Mesenchymal stem cell (in vitro differentiated cells and primary cell): ENCODE results near the gene PSME2.
A peak's percentile ranks its signal among the peaks of the same experiment; 100 is the strongest.

Source experiments
- DNase-seq: peaks from one replicate; pipeline ENCODE4 v3.0.0-alpha.2; 2013
- H2AFZ ChIP-seq: one replicate; pipeline ENCODE4 v1.6.1; 2013; ENCODE audit warnings: low read depth, mild to moderate bottlenecking, control low read depth, inconsistent platforms, low read length, moderate library complexity
- H2AK5ac ChIP-seq: 2 replicates; pipeline ENCODE4 v1.6.1; 2013; ENCODE audit warnings: low read length, moderate library complexity, mild to moderate bottlenecking, inconsistent platforms; ENCODE audit not compliant: severe bottlenecking
- H2BK120ac ChIP-seq: one replicate; pipeline ENCODE4 v1.6.1; 2013; ENCODE audit warnings: low read depth, mild to moderate bottlenecking, inconsistent platforms, low read length, moderate library complexity
- H2BK12ac ChIP-seq, 2 experiments: one replicate each; pipeline ENCODE4 v1.6.1; 2013; ENCODE audit warnings: inconsistent platforms in 2 of 2, low read length in 2 of 2, mild to moderate bottlenecking in 2 of 2, moderate library complexity in 2 of 2, control low read depth in 1 of 2
- H2BK15ac ChIP-seq: one replicate; pipeline ENCODE4 v1.6.1; 2013; ENCODE audit warnings: mild to moderate bottlenecking, low read depth, inconsistent platforms; ENCODE audit not compliant: poor library complexity, severe bottlenecking
- H2BK5ac ChIP-seq: 2 replicates; pipeline ENCODE4 v1.6.1; 2013; ENCODE audit warnings: low read depth, mild to moderate bottlenecking, low read length, control low read depth, inconsistent platforms; ENCODE audit not compliant: poor library complexity, severe bottlenecking
- H3K14ac ChIP-seq, 2 experiments: one replicate each; pipeline ENCODE4 v1.6.1; 2013; ENCODE audit warnings: inconsistent platforms in 2 of 2, low read length in 2 of 2, control low read depth in 1 of 2, mild to moderate bottlenecking in 1 of 2, moderate library complexity in 1 of 2
- H3K18ac ChIP-seq, 2 experiments: one replicate each; pipeline ENCODE4 v1.6.1; 2013; ENCODE audit warnings: inconsistent platforms in 2 of 2, low read length in 2 of 2, control low read depth in 1 of 2, low read depth in 1 of 2, mild to moderate bottlenecking in 1 of 2
- H3K23ac ChIP-seq, 2 experiments: one replicate each; pipeline ENCODE4 v1.6.1; 2013; ENCODE audit warnings: inconsistent platforms in 2 of 2, low read length in 2 of 2, mild to moderate bottlenecking in 2 of 2, moderate library complexity in 2 of 2, control low read depth in 1 of 2
- H3K27ac ChIP-seq: 2 replicates; pipeline ENCODE4 v1.5.1; 2013; ENCODE audit warnings: mild to moderate bottlenecking, moderate library complexity, low read length, control low read depth, inconsistent platforms; ENCODE audit not compliant: poor library complexity, severe bottlenecking
- H3K27me3 ChIP-seq, 2 experiments: 2 replicates each; pipeline versions ENCODE4 v1.6.1 to v1.7.0; 2013; ENCODE audit warnings: low read length in 2 of 2, mild to moderate bottlenecking in 2 of 2, moderate library complexity in 2 of 2, control low read depth in 1 of 2, inconsistent platforms in 1 of 2; ENCODE audit not compliant: control insufficient read depth in 1 of 2, insufficient read depth in 1 of 2
- H3K36me3 ChIP-seq, 2 experiments: 2 replicates each; pipeline versions ENCODE4 v1.6.1 to v1.7.0; 2013; ENCODE audit warnings: low read length in 2 of 2, control low read depth in 1 of 2, inconsistent platforms in 1 of 2, low read depth in 1 of 2, mild to moderate bottlenecking in 1 of 2; ENCODE audit not compliant: insufficient read depth in 2 of 2, control insufficient read depth in 1 of 2
- H3K4ac ChIP-seq, 2 experiments: one replicate each; pipeline ENCODE4 v1.6.1; 2013; ENCODE audit warnings: inconsistent platforms in 2 of 2, low read length in 2 of 2, mild to moderate bottlenecking in 2 of 2, moderate library complexity in 2 of 2, control low read depth in 1 of 2, low read depth in 1 of 2
- H3K4me1 ChIP-seq: 2 replicates; pipeline ENCODE4 v1.6.1; 2013; ENCODE audit warnings: low read depth, low read length, control low read depth; ENCODE audit not compliant: control insufficient read depth, insufficient read depth
- H3K4me2 ChIP-seq: 2 replicates; pipeline ENCODE4 v1.6.1; 2013; ENCODE audit warnings: low read length, mild to moderate bottlenecking, inconsistent platforms; ENCODE audit not compliant: poor library complexity, severe bottlenecking
- H3K4me3 ChIP-seq, 2 experiments: 2 replicates each; pipeline versions ENCODE4 v1.5.1 to v1.7.0; 2013; ENCODE audit warnings: low read length in 2 of 2, mild to moderate bottlenecking in 2 of 2, control low read depth in 1 of 2, low read depth in 1 of 2; ENCODE audit not compliant: insufficient read depth in 1 of 2
- H3K79me1 ChIP-seq: replicated peaks from 2 replicates; pipeline ENCODE4 v1.6.1; 2013; ENCODE audit warnings: mild to moderate bottlenecking, control low read depth, low read length, inconsistent platforms; ENCODE audit not compliant: poor library complexity, severe bottlenecking
- H3K9ac ChIP-seq: 2 replicates; pipeline ENCODE4 v1.7.0; 2013; ENCODE audit warnings: mild to moderate bottlenecking, low read length, moderate library complexity
- H3K9me3 ChIP-seq: 2 replicates; pipeline ENCODE4 v1.7.0; 2013; ENCODE audit warnings: mild to moderate bottlenecking, low read length; ENCODE audit not compliant: control insufficient read depth
- H4K8ac ChIP-seq: one replicate; pipeline ENCODE4 v1.6.1; 2013; ENCODE audit warnings: inconsistent platforms, mild to moderate bottlenecking, low read length, moderate library complexity
- H4K91ac ChIP-seq: one replicate; pipeline ENCODE4 v1.6.1; 2013; ENCODE audit warnings: mild to moderate bottlenecking, low read length, inconsistent platforms
- WGBS: methylation state at CpG from one replicate; pipeline ENCODE4 v1.1.7; 2013; ENCODE audit warnings: mixed read lengths; 5-methylcytosine and 5-hydroxymethylcytosine counted together

PSME2 gene

DNA sequence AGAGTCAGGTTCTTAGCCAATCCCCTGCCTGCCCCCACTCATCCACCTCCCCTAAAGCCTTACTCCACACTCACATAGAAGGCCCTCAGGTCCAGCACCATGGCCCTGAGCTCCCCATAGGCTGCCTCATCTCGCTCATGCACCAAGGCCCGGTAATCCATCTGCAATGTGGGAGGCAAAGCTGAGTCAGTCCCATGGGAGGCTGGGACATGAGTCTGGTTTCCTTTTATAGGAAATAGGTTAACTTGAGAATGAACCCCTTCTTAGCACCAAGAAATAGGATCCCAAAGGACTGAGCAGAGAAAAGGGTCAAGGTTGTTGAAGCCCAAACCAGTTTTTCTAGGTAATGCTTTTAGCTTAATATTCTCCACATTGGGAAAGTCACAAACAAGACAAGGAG, 2.9 kb downstream of the PSME2 start:
- Histone ChIP-seq H3K18ac (no peak overlapping the region), H3K4me1 (peaks cover 21% of the 10 kb centered on the region), H2BK15ac (no peak overlapping the region), H3K4me3 (peak overlapping the region in 1 of 2 experiments; percentile 6), H2AK5ac (no peak overlapping the region), H4K91ac (no peak overlapping the region), H2BK120ac (no peak overlapping the region), H3K27me3 (no peaks in the 10 kb centered on the region), H2AFZ (no peak overlapping the region), H3K14ac (no peak overlapping the region), H3K23ac (no peak overlapping the region), H2BK5ac (no peak overlapping the region), H2BK12ac (no peak overlapping the region), H3K9ac (peak overlapping the region; percentile 12), H3K4ac (no peak overlapping the region), H3K36me3 (peaks cover 21 to 38% of the 10 kb centered on the region in 2 experiments), H3K79me1 (peaks cover 25% of the 10 kb centered on the region), H3K9me3 (no peaks in the 10 kb centered on the region), H3K4me2 (no peak overlapping the region), H4K8ac (no peak overlapping the region), H3K27ac (no peak overlapping the region)
- peak; percentile 38 for DNase-seq
- 38% methylated on average over 2 of the region's 2 CpGs for WGBS

- peak within 1 kb of the TSS; percentile 24 to 96 for H3K18ac ChIP-seq
- peak within 1 kb of the TSS; percentile 92 for H4K8ac ChIP-seq
- H3K4ac ChIP-seq, result peak within 1 kb of the TSS in 1 of 2 experiments; percentile 80
- H3K27ac ChIP-seq, result peak within 1 kb of the TSS; percentile 95
- H2AFZ ChIP-seq, result peak within 1 kb of the TSS; percentile 76
- H2BK12ac ChIP-seq, result peak within 1 kb of the TSS; percentile 35 to 68
- peak within 1 kb of the TSS in 1 of 2 experiments; percentile 98 for H3K14ac ChIP-seq
- peaks cover 32 to 52% of the 10 kb centered on the region in 2 experiments for H3K36me3 ChIP-seq
- no peaks in the 10 kb centered on the region for H3K9me3 ChIP-seq
- peak within 1 kb of the TSS; percentile 40 for H4K91ac ChIP-seq
- peak within 1 kb of the TSS; percentile 68 to 94 for H3K4me3 ChIP-seq
- H2AK5ac ChIP-seq, result no peak within 1 kb of the TSS
- peak within 1 kb of the TSS; percentile 57 for H2BK5ac ChIP-seq
- peak; percentile 99 for DNase-seq
- peak within 1 kb of the TSS; percentile 80 for H3K4me2 ChIP-seq
- WGBS, result under 1% methylated on average over 64 of the region's 65 CpGs
- no peaks in the 10 kb centered on the region for H3K27me3 ChIP-seq
- peaks cover 23% of the 10 kb centered on the region for H3K4me1 ChIP-seq
- H2BK15ac ChIP-seq, result no peak within 1 kb of the TSS
- peaks cover 40% of the 10 kb centered on the region for H3K79me1 ChIP-seq
- no peak within 1 kb of the TSS for H3K23ac ChIP-seq
- H2BK120ac ChIP-seq, result no peak within 1 kb of the TSS
- H3K9ac ChIP-seq, result peak within 1 kb of the TSS; percentile 92
These were observed 5.1 kb downstream of the PSME2 start, which contains the start of gene EMC9 for GRCh38 chr14:24141097-24141880. Gene EMC9 (minus strand): TSS chr14:24141591. CDS start chr14:24141304, 287 bp downstream.

GRCh38 chr14:24139272-24139934, 7.0 kb downstream of the PSME2 start:
- no peak overlapping the region for H4K8ac ChIP-seq
- H2BK12ac ChIP-seq, result peak overlapping the region in 1 of 2 experiments; percentile 40
- H3K9ac ChIP-seq, result peak overlapping the region; percentile 32
- H3K4me2 ChIP-seq, result peak overlapping the region; percentile 21
- H2BK5ac ChIP-seq, result no peak overlapping the region
- H4K91ac ChIP-seq, result no peak overlapping the region
- H3K23ac ChIP-seq, result peak overlapping the region in 1 of 2 experiments; percentile 80
- no peak overlapping the region for H2BK120ac ChIP-seq
- WGBS, result 99% methylated on average over 6 of the region's 9 CpGs
- H3K9me3 ChIP-seq, result no peaks in the 10 kb centered on the region
- peak overlapping the region in 1 of 2 experiments; percentile 94 for H3K4me3 ChIP-seq
- no peak for DNase-seq
- H3K14ac ChIP-seq, result no peak overlapping the region
- peaks cover 30 to 45% of the 10 kb centered on the region in 2 experiments for H3K36me3 ChIP-seq
- peaks cover 23% of the 10 kb centered on the region for H3K4me1 ChIP-seq
- no peak overlapping the region for H3K27ac ChIP-seq
- H3K79me1 ChIP-seq, result peaks cover 39% of the 10 kb centered on the region
- H3K27me3 ChIP-seq, result no peaks in the 10 kb centered on the region
- no peak overlapping the region for H3K18ac ChIP-seq
- no peak overlapping the region for H2AFZ ChIP-seq
- no peak overlapping the region for H3K4ac ChIP-seq
- peak overlapping the region; percentile 22 for H2AK5ac ChIP-seq
- no peak overlapping the region for H2BK15ac ChIP-seq
